A549 (cell line): ENCODE measurements around the gene EDA.

Source experiments
- CEBPB ChIP-seq, 2 experiments: fragments of >200 bp in 1 of 2; sonication (Bioruptor Twin) in 1 of 2; formaldehyde crosslinking in 1 of 2; IDR thresholded peaks; 2 replicates each; pipeline ENCODE4 v1.6.1; 2012 to 2016
- CHD4 ChIP-seq: fragments of 200-600 bp; sonication (generic); IDR thresholded peaks from 2 replicates; pipeline ENCODE4 v1.6.1; 2016; ENCODE audit warnings: antibody characterized with exemption, mild to moderate bottlenecking, borderline replicate concordance
- CTCF ChIP-seq: fragments of >200 bp; sonication (Bioruptor Twin); formaldehyde crosslinking; IDR thresholded peaks from 3 replicates; pipeline ENCODE4 v1.5.1; 2016
- EP300 ChIP-seq, 2 experiments: fragments of >200 bp; sonication (Bioruptor Twin); formaldehyde crosslinking; IDR thresholded peaks; 2 replicates in 1 of 2; 3 replicates in 1 of 2; pipeline ENCODE4 v1.6.1; 2016 to 2017
- ESRRA ChIP-seq: fragments of 150-350 bp; IDR thresholded peaks from 2 replicates; pipeline ENCODE4 v1.6.1; 2014; ENCODE audit warnings: mild to moderate bottlenecking, low read length, borderline replicate concordance
- GATA3 ChIP-seq: IDR thresholded peaks from 2 replicates; pipeline ENCODE4 v1.6.1; 2012; ENCODE audit warnings: borderline replicate concordance
- POLR2A ChIP-seq: IDR thresholded peaks from 2 replicates; pipeline ENCODE4 v1.6.1; 2012; ENCODE audit warnings: mild to moderate bottlenecking, low read length
- POLR2AphosphoS2 ChIP-seq: conservative IDR thresholded peaks from 2 replicates; pipeline ENCODE4 v1.6.1; 2012; ENCODE audit warnings: low read length, improper control_type of control experiment, inconsistent platforms
- ZFP36 ChIP-seq: fragments of 450-650 bp; IDR thresholded peaks from 2 replicates; pipeline ENCODE4 v1.6.1; 2014; ENCODE audit warnings: borderline replicate concordance; ENCODE audit not compliant: partially characterized antibody
- TF ChIP-seq, protein P1 (sequence below): IDR thresholded peaks from 2 replicates; pipeline ENCODE4 v1.6.1; 2012; ENCODE audit warnings: low read depth, borderline replicate concordance
- TF ChIP-seq, protein P2 (sequence below): fragments of 150-350 bp; IDR thresholded peaks from 2 replicates; pipeline ENCODE4 v1.6.1; 2014; ENCODE audit warnings: low read depth, mild to moderate bottlenecking, low read length

- TF ChIP-seq POLR2A, result no peak
- TF ChIP-seq, protein P1, sequence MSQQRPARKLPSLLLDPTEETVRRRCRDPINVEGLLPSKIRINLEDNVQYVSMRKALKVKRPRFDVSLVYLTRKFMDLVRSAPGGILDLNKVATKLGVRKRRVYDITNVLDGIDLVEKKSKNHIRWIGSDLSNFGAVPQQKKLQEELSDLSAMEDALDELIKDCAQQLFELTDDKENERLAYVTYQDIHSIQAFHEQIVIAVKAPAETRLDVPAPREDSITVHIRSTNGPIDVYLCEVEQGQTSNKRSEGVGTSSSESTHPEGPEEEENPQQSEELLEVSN, result no peak
- TF ChIP-seq ZFP36, result no peak
- TF ChIP-seq CHD4, result no peak
- TF ChIP-seq EP300 (IDR thresholded peaks at IDR 0.05), result no peak
- no peak for TF ChIP-seq CEBPB (IDR thresholded peaks at IDR 0.05)
- no peak for TF ChIP-seq POLR2AphosphoS2
- no peak for TF ChIP-seq CTCF
- no peak for TF ChIP-seq GATA3
- TF ChIP-seq ESRRA, result no peak
- TF ChIP-seq, protein P2, sequence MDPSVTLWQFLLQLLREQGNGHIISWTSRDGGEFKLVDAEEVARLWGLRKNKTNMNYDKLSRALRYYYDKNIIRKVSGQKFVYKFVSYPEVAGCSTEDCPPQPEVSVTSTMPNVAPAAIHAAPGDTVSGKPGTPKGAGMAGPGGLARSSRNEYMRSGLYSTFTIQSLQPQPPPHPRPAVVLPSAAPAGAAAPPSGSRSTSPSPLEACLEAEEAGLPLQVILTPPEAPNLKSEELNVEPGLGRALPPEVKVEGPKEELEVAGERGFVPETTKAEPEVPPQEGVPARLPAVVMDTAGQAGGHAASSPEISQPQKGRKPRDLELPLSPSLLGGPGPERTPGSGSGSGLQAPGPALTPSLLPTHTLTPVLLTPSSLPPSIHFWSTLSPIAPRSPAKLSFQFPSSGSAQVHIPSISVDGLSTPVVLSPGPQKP, result no peak
These were observed 11.8 kb downstream of the EDA start for GRCh38 chrX:69627744-69628143.
